ENCODE data around the gene USP12.
"Not testable (repeated sequence)": the region's sequence is repeated elsewhere in the genome, so short reads cannot be mapped to it uniquely, and the experiment has no call there.

Gene USP12, protein sequence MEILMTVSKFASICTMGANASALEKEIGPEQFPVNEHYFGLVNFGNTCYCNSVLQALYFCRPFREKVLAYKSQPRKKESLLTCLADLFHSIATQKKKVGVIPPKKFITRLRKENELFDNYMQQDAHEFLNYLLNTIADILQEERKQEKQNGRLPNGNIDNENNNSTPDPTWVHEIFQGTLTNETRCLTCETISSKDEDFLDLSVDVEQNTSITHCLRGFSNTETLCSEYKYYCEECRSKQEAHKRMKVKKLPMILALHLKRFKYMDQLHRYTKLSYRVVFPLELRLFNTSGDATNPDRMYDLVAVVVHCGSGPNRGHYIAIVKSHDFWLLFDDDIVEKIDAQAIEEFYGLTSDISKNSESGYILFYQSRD

DNA sequence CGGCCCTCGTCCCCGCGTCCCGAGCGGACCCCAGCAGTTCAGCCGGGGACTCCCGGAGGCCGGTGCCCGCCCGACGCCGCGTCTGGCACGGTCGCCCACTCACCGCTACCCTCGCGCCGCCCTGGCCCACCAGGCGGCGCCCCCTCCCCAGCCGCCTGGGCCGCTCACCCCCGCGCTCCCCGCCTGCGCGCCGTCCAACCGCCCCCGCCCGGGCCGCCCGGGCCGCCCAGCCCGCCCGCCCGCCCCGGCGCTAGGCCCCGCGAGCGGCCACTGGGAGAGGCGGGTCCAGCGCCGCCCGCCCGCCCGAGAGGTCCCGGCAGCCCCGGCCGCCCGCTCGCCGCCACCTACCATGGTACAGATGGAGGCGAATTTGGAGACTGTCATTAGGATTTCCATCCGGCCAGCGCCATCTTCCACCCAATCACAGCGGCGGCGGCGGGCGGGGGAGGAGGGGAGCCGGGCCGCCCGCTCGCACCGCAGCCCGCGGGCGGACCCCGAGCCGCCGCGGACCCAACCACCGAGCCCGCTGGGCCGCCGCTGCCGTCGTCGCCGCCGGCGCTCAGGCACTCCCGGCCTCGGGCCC is at the start of gene USP12:
Gene USP12, minus strand, starts transcription at position 568 of the 583 bp plus-strand sequence. Its CDS starts 172 bp downstream, at position 396.
- TF ChIP-seq, protein P1, sequence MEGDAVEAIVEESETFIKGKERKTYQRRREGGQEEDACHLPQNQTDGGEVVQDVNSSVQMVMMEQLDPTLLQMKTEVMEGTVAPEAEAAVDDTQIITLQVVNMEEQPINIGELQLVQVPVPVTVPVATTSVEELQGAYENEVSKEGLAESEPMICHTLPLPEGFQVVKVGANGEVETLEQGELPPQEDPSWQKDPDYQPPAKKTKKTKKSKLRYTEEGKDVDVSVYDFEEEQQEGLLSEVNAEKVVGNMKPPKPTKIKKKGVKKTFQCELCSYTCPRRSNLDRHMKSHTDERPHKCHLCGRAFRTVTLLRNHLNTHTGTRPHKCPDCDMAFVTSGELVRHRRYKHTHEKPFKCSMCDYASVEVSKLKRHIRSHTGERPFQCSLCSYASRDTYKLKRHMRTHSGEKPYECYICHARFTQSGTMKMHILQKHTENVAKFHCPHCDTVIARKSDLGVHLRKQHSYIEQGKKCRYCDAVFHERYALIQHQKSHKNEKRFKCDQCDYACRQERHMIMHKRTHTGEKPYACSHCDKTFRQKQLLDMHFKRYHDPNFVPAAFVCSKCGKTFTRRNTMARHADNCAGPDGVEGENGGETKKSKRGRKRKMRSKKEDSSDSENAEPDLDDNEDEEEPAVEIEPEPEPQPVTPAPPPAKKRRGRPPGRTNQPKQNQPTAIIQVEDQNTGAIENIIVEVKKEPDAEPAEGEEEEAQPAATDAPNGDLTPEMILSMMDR (IDR thresholded peaks at IDR 0.05; ENCODE audit: low read length) = no peak
- no peak for TF ChIP-seq EZH2 (IDR thresholded peaks at IDR 0.05; ENCODE audit: borderline replicate concordance, low read length)

DNA sequence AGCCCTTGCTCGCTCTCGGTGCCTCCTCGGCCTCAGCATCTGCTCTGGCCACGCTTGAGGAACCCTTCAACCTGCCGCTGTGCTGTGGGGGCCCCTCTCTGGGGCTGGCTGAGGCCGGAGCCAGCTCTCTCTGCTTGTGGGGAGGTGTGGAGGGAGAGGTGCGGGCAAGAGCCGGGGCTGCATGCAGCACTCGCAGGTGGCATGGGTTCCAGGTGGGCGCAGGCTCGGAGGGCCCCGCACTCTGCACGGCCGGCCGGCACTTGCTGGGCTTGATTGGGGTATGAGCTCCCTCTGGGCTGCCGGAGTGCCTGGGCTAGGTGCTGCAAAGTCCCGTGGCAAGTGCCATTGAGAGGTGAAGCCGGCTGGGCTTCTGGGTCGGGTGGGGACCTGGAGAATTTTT is 48.0 kb upstream of the USP12 start:
- Histone ChIP-seq H3K9ac (ENCODE audit: low read length) (no peak overlapping the region), H3K4me3 (ENCODE audit: low read depth, low read length, poor library complexity, severe bottlenecking) (no peak overlapping the region), H3K27me3 (ENCODE audit: insufficient read depth, low read length) (no peaks in the 10 kb centered on the region; the same call in 1 of the 2 replicates), H3F3A (ENCODE audit: insufficient read depth, low read length) (no peaks in the 10 kb centered on the region), H3K27ac (ENCODE audit: low read depth, low read length, poor library complexity, severe bottlenecking) (no peak overlapping the region), H3K4me2 (ENCODE audit: low read length) (no peak overlapping the region), H3K79me2 (ENCODE audit: insufficient read depth, low read length) (no peaks in the 10 kb centered on the region), H3K9me2 (ENCODE audit: low read depth, low read length) (no peaks in the 10 kb centered on the region), H4K20me1 (ENCODE audit: insufficient read depth, low read length) (no peaks in the 10 kb centered on the region), H3K4me1 (ENCODE audit: insufficient read depth, low read length, severe bottlenecking) (no peaks in the 10 kb centered on the region), H3K36me3 (ENCODE audit: insufficient read depth, low read length) (no peaks in the 10 kb centered on the region; the same call in 1 of the 2 replicates), H3K9me3 (ENCODE audit: low read length) (no peaks in the 10 kb centered on the region), H2AFZ (ENCODE audit: low read length) (no peak overlapping the region)
- TF ChIP-seq, protein P1 (IDR thresholded peaks at IDR 0.05; ENCODE audit: low read length) = no peak
- TF ChIP-seq EZH2 (IDR thresholded peaks at IDR 0.05; ENCODE audit: borderline replicate concordance, low read length) = no peak

More for the DNA sequence above, at the start of gene USP12:
- Histone ChIP-seq H3K4me1 (ENCODE audit: insufficient read depth, low read length, severe bottlenecking) (peaks cover 15% of the 10 kb centered on the region), H3F3A (ENCODE audit: insufficient read depth, low read length) (no peaks in the 10 kb centered on the region), H3K27ac (ENCODE audit: low read depth, low read length, poor library complexity, severe bottlenecking) (no peak within 1 kb of the TSS), H3K9me2 (ENCODE audit: low read depth, low read length) (no peaks in the 10 kb centered on the region), H3K27me3 (ENCODE audit: insufficient read depth, low read length) (peaks cover 4% of the 10 kb centered on the region; the same call in 1 of the 2 replicates), H3K36me3 (ENCODE audit: insufficient read depth, low read length) (no peaks in the 10 kb centered on the region), H4K20me1 (ENCODE audit: insufficient read depth, low read length) (0 out of 2 replicates have a peak, but pooled peaks cover 2% of the 10 kb centered on the region), H2AFZ (ENCODE audit: low read length) (peak within 1 kb of the TSS; percentile 80), H3K4me2 (ENCODE audit: low read length) (peak within 1 kb of the TSS; percentile 93), H3K9me3 (ENCODE audit: low read length) (no peaks in the 10 kb centered on the region), H3K79me2 (ENCODE audit: insufficient read depth, low read length) (no peaks in the 10 kb centered on the region), H3K9ac (ENCODE audit: low read length) (peak within 1 kb of the TSS; percentile 77), H3K4me3 (ENCODE audit: low read depth, low read length, poor library complexity, severe bottlenecking) (peak within 1 kb of the TSS; percentile 74)

DNA sequence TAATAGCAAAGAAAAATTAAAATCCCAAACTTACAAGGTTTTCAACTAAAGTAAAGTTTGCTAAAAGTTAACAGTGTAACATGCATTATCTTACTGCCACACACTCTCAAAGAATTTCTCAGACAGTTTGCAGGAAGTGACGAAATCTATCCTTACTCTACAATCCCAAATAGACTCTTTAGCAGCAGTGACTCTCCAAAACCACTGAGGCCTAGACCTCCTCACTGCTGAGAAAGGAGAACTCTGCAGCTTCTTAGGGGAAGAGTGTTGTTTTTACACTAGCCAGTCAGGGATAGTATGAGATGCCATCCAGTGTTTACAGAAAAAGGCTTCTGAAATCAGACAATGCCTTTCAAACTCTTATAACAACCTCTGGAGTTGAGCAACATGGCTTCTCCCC is 47.2 kb upstream of the USP12 start:
- H3K4me3 ChIP-seq (ENCODE audit: low read depth, low read length, poor library complexity, severe bottlenecking); H3K36me3 ChIP-seq (ENCODE audit: insufficient read depth, low read length); H3K9me2 ChIP-seq (ENCODE audit: low read depth, low read length); H3K79me2 ChIP-seq (ENCODE audit: insufficient read depth, low read length); H2AFZ ChIP-seq (ENCODE audit: low read length); H3K9ac ChIP-seq (ENCODE audit: low read length); H3F3A ChIP-seq (ENCODE audit: insufficient read depth, low read length); H3K9me3 ChIP-seq (ENCODE audit: low read length); H3K4me1 ChIP-seq (ENCODE audit: insufficient read depth, low read length, severe bottlenecking); H3K27ac ChIP-seq (ENCODE audit: low read depth, low read length, poor library complexity, severe bottlenecking); H3K4me2 ChIP-seq (ENCODE audit: low read length); H4K20me1 ChIP-seq (ENCODE audit: insufficient read depth, low read length); H3K27me3 ChIP-seq (ENCODE audit: insufficient read depth, low read length): not testable (repeated sequence)

DNA sequence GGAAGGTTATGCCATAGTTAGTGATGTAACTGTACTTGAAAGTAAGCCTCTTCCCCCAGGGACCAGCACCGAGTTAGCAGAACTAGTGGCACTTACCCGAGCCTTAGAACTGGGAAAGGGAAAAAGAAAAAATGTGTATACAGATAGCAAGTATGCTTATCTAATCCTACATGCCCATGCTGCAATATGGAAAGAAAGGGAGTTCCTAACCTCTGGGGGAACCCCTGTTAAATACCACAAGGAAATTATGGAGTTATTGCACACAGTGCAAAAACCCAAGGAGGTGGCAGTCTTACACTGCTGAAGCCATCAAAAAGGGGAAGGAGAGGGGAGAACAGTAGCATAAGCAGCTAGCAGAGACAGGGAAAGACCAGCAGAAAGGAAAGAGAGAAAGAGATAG is 46.2 kb upstream of the USP12 start:
- not testable (repeated sequence) for H3K4me2 ChIP-seq (ENCODE audit: low read length); H3K9me3 ChIP-seq (ENCODE audit: low read length)

DNA sequence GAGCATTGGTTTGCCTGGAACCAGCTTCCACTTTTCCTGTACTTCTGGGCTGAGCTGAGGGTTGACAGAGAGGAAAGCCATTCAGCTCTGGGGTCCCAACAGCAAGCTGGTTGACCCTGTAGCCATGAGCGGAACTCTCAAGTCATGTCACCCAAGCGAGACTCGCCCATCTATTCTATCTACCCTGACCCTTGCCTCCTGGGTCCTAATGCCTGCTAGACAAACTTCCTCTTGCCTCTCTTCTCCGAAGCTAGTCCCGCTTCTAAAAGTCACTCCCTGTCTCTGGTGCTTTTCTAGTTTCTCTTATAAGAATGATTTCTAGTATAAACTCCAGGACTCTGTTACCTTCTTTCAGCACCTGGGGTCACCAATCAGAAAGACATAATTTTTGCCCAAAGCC is 41.8 kb upstream of the USP12 start:
- H3K79me2 ChIP-seq (ENCODE audit: insufficient read depth, low read length); H3K4me2 ChIP-seq (ENCODE audit: low read length); H3K9ac ChIP-seq (ENCODE audit: low read length); H3K9me3 ChIP-seq (ENCODE audit: low read length); H3K36me3 ChIP-seq (ENCODE audit: insufficient read depth, low read length); H3K4me3 ChIP-seq (ENCODE audit: low read depth, low read length, poor library complexity, severe bottlenecking); H2AFZ ChIP-seq (ENCODE audit: low read length); H3K4me1 ChIP-seq (ENCODE audit: insufficient read depth, low read length, severe bottlenecking); H3K27ac ChIP-seq (ENCODE audit: low read depth, low read length, poor library complexity, severe bottlenecking); H3K9me2 ChIP-seq (ENCODE audit: low read depth, low read length); H3F3A ChIP-seq (ENCODE audit: insufficient read depth, low read length); H4K20me1 ChIP-seq (ENCODE audit: insufficient read depth, low read length); H3K27me3 ChIP-seq (ENCODE audit: insufficient read depth, low read length): not testable (repeated sequence)

More for the DNA sequence above, 46.2 kb upstream of the USP12 start:
- not testable (repeated sequence) for H3F3A ChIP-seq (ENCODE audit: insufficient read depth, low read length); H2AFZ ChIP-seq (ENCODE audit: low read length); H3K27ac ChIP-seq (ENCODE audit: low read depth, low read length, poor library complexity, severe bottlenecking); H3K4me3 ChIP-seq (ENCODE audit: low read depth, low read length, poor library complexity, severe bottlenecking); H3K9ac ChIP-seq (ENCODE audit: low read length); H3K4me1 ChIP-seq (ENCODE audit: insufficient read depth, low read length, severe bottlenecking); H4K20me1 ChIP-seq (ENCODE audit: insufficient read depth, low read length); H3K36me3 ChIP-seq (ENCODE audit: insufficient read depth, low read length); H3K27me3 ChIP-seq (ENCODE audit: insufficient read depth, low read length); H3K79me2 ChIP-seq (ENCODE audit: insufficient read depth, low read length); H3K9me2 ChIP-seq (ENCODE audit: low read depth, low read length)
